K562 (cell line): ENCODE data around the gene BRF1. TPM values are rescaled to one million over a fixed set of nuclear protein-coding genes. Genes with fewer than 3 reads are reported as not detected.

Source experiments
- ATAC-seq: fragments of 200-7000 bp; cut with Tn5 transposase; 3 replicates; pipeline ENCODE4 v1.9.1; 2020; ENCODE audit warnings: moderate library complexity
- BruUV-seq: library from RNA; stranded (reverse); fragments of 400-500 nt; replicated peaks from 2 replicates; lab custom pipeline; 2021; lab: Mats Ljungman, UMichigan
- CTCF ChIA-PET: fragments of 300-600 bp; formaldehyde crosslinking; extraction: SDS; loops from one replicate; lab custom pipeline; 2021; ENCODE audit warnings: low intra/inter-chr PET ratio; lab: Yijun Ruan, JAX
- POLR2A ChIA-PET: fragments of 300-600, 350-650 bp; sonication (Branson Sonifier 250); formaldehyde crosslinking; extraction: SDS; loops from one replicate; lab custom pipeline; 2021; ENCODE audit warnings: antibody characterized with exemption, inconsistent platforms; lab: Yijun Ruan, JAX
- DNase-seq, 4 experiments: peaks; one replicate each; pipeline versions ENCODE4 v3.0.0 to v3.0.0-alpha.2; 2011 to 2018; ENCODE audit warnings: low spot score in 3 of 4, mixed read lengths in 3 of 4; ENCODE audit errors: extremely low read depth in 1 of 4
- FAIRE-seq: peaks from 2 replicates; lab custom pipeline; 2011; peaks lifted over from hg19 to GRCh38; lab: Jason Lieb, UNC
- H2AFZ ChIP-seq: 2 replicates; pipeline ENCODE4 v1.6.0; 2011; ENCODE audit warnings: low read depth, low read length, control low read depth, inconsistent platforms
- H3K27ac ChIP-seq: fragments of 200-600 bp; 3 replicates; pipeline ENCODE4 v1.8.0; 2011; ENCODE audit warnings: low read depth, mild to moderate bottlenecking, control low read depth, inconsistent platforms, low read length, moderate library complexity, mixed read lengths; ENCODE audit errors: extremely low read depth
- H3K27me3 ChIP-seq, 2 experiments: fragments of 300-600 bp in 1 of 2; 2 replicates in 1 of 2; 3 replicates in 1 of 2; pipeline versions ENCODE4 v1.6.0 to v1.8.0; 2011; ENCODE audit warnings: inconsistent platforms in 2 of 2, low read length in 2 of 2, mild to moderate bottlenecking in 1 of 2, mixed read lengths in 1 of 2, moderate library complexity in 1 of 2; ENCODE audit not compliant: control insufficient read depth in 2 of 2, insufficient read depth in 2 of 2
- H3K36me3 ChIP-seq: fragments of 300-600 bp; 3 replicates; pipeline ENCODE4 v1.8.0; 2011; ENCODE audit warnings: mild to moderate bottlenecking, low read length, inconsistent platforms; ENCODE audit not compliant: control insufficient read depth, insufficient read depth
- H3K4me1 ChIP-seq, 2 experiments: fragments of 200-600 bp in 1 of 2; replicated peaks in 1 of 2; 2 replicates in 1 of 2; 3 replicates in 1 of 2; pipeline versions ENCODE4 v1.5.1 to v1.8.0; 2011; ENCODE audit warnings: inconsistent platforms in 2 of 2, low read length in 2 of 2, mild to moderate bottlenecking in 1 of 2, mixed read lengths in 1 of 2, moderate library complexity in 1 of 2; ENCODE audit not compliant: control insufficient read depth in 2 of 2, insufficient read depth in 2 of 2
- H3K4me2 ChIP-seq: 2 replicates; pipeline ENCODE4 v1.6.1; 2011; ENCODE audit warnings: low read length, control low read depth, inconsistent platforms, mixed read lengths; ENCODE audit not compliant: insufficient read depth
- H3K4me3 ChIP-seq: fragments of 200-600 bp; sonication (generic), shearing (Covaris generic); 2 replicates; pipeline ENCODE4 v1.5.1; 2016; ENCODE audit warnings: control low read depth, inconsistent platforms
- H3K79me2 ChIP-seq: fragments of 200-600 bp; 3 replicates; pipeline ENCODE4 v1.8.0; 2011; ENCODE audit warnings: low read length, inconsistent platforms; ENCODE audit not compliant: control insufficient read depth, insufficient read depth
- H3K9ac ChIP-seq, 2 experiments: 2 replicates each; pipeline versions ENCODE4 v1.6.0 to v1.6.1; 2011; ENCODE audit warnings: low read depth in 2 of 2, low read length in 2 of 2, control low read depth in 1 of 2, inconsistent platforms in 1 of 2, mild to moderate bottlenecking in 1 of 2, mixed read lengths in 1 of 2; ENCODE audit not compliant: insufficient read depth in 1 of 2
- H3K9me1 ChIP-seq: one replicate; pipeline ENCODE4 v1.6.0; 2011; ENCODE audit warnings: inconsistent platforms, mild to moderate bottlenecking, low read length, moderate library complexity; ENCODE audit not compliant: control insufficient read depth, insufficient read depth
- H3K9me3 ChIP-seq: replicated peaks from 2 replicates; pipeline ENCODE4 v1.5.1; 2011; ENCODE audit warnings: low read depth, low read length, inconsistent platforms; ENCODE audit not compliant: control insufficient read depth, insufficient read depth
- H4K20me1 ChIP-seq: replicated peaks from 2 replicates; pipeline ENCODE4 v1.6.1; 2011; ENCODE audit warnings: low read length, inconsistent platforms, mixed read lengths; ENCODE audit not compliant: control insufficient read depth, insufficient read depth
- ESRRA ChIP-seq: fragments of 450-650 bp; IDR thresholded peaks from 2 replicates; pipeline ENCODE4 v1.6.1; 2014; ENCODE audit warnings: low read depth, mild to moderate bottlenecking, moderate library complexity, borderline replicate concordance
- TARDBP ChIP-seq: fragments of 450-650 bp; IDR thresholded peaks from 2 replicates; pipeline ENCODE4 v1.6.1; 2016
- TBP ChIP-seq: optimal IDR thresholded peaks from 2 replicates; pipeline ENCODE3; 2011; ENCODE audit warnings: low read depth, low read length, improper control_type of control experiment
- TFE3 ChIP-seq: fragments of 450-650 bp; formaldehyde crosslinking; IDR thresholded peaks from 2 replicates; pipeline ENCODE4 v1.4.0; 2020; ENCODE audit warnings: mild to moderate bottlenecking, mixed read lengths
- WGBS: fragments of 100-300 bp; shearing (Covaris generic); methylation state at CpG from one replicate; pipeline ENCODE4 v1.1.6; 2016; ENCODE audit warnings: low coverage, mixed read lengths; ENCODE audit not compliant: insufficient coverage; ENCODE audit errors: missing lambda C conversion rate; 5-methylcytosine and 5-hydroxymethylcytosine counted together
- in situ Hi-C: fragments of 300-500 bp; cut with MboI; formaldehyde crosslinking; loops from 4 replicates; pipeline ENCODE4 v1.15.0; 2018; ENCODE audit warnings: inconsistent platforms, mixed read lengths
- intact Hi-C: fragments of 100-400 bp; cut with micrococcal nuclease; formaldehyde crosslinking; loops from 2 replicates; pipeline ENCODE4 v1.14.2; 2022
- polyA plus RNA-seq, 8 experiments: library from polyadenylated mRNA; depleted of rRNA in 4 of 8; stranded (reverse) in 5 of 8; unstranded in 3 of 8; fragments of >200 nt; fragmentation: Nextera tagmentation in 2 of 8; fragmentation: Illumina TruSeq in 1 of 8; extraction: Ambion mirVana in 2 of 8; extraction: Trizol in 1 of 8; gene quantifications; 2 replicates each; pipeline versions ENCODE4 v1.2.1 to v1.2.3, GENCODE V29; 2011 to 2014; ENCODE audit warnings: inconsistent platforms in 1 of 8, missing spikeins in 1 of 8
- total RNA-seq, 7 experiments: library from RNA; depleted of rRNA in 6 of 7; stranded (reverse); fragments of >200 nt in 6 of 7; fragmentation: Illumina TruSeq in 2 of 7; extraction: Trizol in 2 of 7; gene quantifications; 2 replicates each; pipeline versions ENCODE4 v1.2.1 to v1.2.3, GENCODE V29; 2011 to 2021; ENCODE audit warnings: low replicate concordance in 1 of 7

BRF1 gene
- total and polyA plus RNA-seq, 9 of the 15 experiments (the other 6 are each of a cell fraction or from before 2014, with no cell fraction given), result 0.14 to 24.6 (median 8.2) TPM

- ATAC-seq (peak; percentile 54), DNase-seq (peak in 2 of 4 experiments; percentile 31 to 58), FAIRE-seq (peak; percentile 92)
- no peaks in the 10 kb centered on the region for H3K27me3 ChIP-seq
- CTCF ChIA-PET, result interaction anchor here (0.6 kb wide), 1 partner anchor 477 kb away, joined by 3 read pairs; no protein-coding TSS in a partner anchor
- no peaks in the 10 kb centered on the region for H3K9me1 ChIP-seq
- TF ChIP-seq TBP (peak; percentile 53), ESRRA (0 out of 2 replicates have a peak, but pooled peaks have one; percentile 17), TFE3 (CRISPR knock-in tag) (peak; percentile 18; the same call in 1 of the 2 replicates), TARDBP (no peak)
- peaks cover 4 to 29% of the 10 kb centered on the region in 2 experiments; a peak in 4 of 5 replicates for H3K4me1 ChIP-seq
- POLR2A ChIA-PET, result interaction anchor here (1.1 kb wide), 1 partner anchor 23 kb away, joined by 3 read pairs; no protein-coding TSS in a partner anchor
- no TSS peak for BruUV-seq
- peak overlapping the region in 1 of 2 experiments; percentile 56; a peak in 1 of 4 replicates for H3K9ac ChIP-seq
- H3K27ac ChIP-seq, result no peak overlapping the region
- H3K79me2 ChIP-seq, result peaks cover 15% of the 10 kb centered on the region
- no peaks in the 10 kb centered on the region for H3K36me3 ChIP-seq
- intact Hi-C loops, result no loop called here
- H4K20me1 ChIP-seq, result no peaks in the 10 kb centered on the region
- no peak overlapping the region for H3K4me3 ChIP-seq
- no peak overlapping the region for H3K4me2 ChIP-seq
- H2AFZ ChIP-seq, result 0 out of 2 replicates have a peak overlapping the region, but pooled peaks have one; percentile 39
- in situ Hi-C loops, result no loop called here
- H3K9me3 ChIP-seq, result peaks cover 2% of the 10 kb centered on the region; the same call in 1 of the 2 replicates
- 0% methylated on average over 3 of the region's 6 CpGs for WGBS
Observed at GRCh38 chr14:105303949-105304348, 3.1 kb upstream of the BRF1 start.
